GM19035 (cell line): ENCODE measurements around the gene IGF2BP3.
A peak's percentile ranks its signal among the peaks of the same experiment; 100 is the strongest.
"Not testable (repeated sequence)": the region's sequence is repeated elsewhere in the genome, so short reads cannot be mapped to it uniquely, and the experiment has no call there.

Experiments
- ATAC-seq: cut with Tn5 transposase; IDR thresholded peaks from one replicate; pipeline ENCODE4 v1.9.1; 2021; ENCODE audit not compliant: unreplicated experiment

IGF2BP3 gene

DNA sequence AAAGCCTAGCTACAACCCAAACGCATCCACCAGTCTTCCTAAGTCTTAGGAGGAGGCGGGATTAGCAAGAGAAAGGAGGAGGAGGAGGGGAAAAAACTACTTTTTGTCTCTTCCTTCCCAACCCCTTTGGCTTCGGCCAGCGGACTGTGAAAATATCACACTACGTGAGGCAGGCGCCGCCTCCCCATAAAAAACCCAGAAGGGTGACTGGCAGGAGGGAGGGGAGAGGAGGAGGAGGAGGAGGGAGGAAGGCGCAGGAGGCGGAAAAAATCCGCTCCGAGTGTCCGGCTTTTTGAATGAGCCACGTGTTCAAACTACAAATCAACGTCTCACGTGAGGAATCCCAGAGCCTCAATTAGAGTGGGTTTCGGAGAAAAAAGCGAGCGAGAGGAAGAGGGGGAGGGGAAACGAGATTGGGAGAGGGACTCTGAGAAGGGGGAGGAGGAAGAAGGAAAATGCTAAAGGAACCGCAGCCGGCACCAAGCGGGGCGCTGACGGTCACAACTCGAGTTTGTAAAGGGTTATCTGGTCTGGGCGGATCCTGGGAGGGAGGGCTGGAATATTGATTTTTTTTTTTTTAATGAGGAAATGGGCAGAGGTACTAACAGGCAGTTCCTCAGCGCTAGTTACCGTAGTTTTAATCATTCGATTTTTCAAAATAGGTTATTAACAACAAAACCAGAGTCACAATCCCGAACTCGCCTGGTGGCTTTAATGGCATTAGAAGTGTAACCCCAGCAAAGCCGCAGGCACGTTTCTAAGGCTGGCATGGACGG, at the start of gene IGF2BP3:
IGF2BP3 (minus strand) TSS at position 162 of the 776 bp plus-strand sequence. CDS start 381 bp downstream, outside the sequence.
- no peak for ATAC-seq

DNA sequence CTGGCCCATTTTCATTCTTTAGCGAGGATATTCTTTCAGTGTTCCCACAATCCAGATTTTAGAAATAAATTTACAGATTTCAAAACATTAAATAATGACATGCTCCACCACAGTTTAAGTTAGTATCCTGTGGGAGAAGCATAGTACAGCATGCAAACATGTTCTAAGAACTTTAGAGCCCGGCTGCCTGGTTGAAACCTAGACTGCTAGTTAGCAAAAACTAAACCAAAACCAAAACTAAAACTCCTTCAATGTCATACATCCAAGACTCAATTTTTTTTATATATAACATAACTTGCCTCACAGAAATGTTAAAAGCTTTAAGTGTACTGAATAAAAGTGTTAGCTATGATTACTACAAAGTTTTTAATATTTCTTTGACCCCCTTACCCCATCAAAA, 44.5 kb upstream of the IGF2BP3 start:
- no peak for ATAC-seq

DNA sequence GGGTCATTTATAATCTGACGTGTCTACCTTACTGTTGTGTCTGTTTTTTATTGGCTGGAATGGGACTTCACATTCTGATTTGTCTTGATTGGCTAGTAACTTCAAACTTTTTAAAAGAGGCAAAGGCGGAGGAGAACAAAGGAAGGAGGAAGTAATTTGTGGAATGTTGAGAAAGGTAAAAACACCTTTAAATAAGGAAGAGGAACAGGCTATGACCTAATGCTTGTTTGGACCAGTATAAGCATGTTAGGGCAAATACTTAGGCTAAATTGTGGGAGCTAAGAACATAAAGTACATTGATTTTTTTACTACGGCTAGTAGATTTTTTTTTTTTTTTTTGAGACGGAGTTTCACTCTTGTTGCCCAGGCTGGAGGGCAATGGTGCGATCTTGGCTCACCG, 43.5 kb upstream of the IGF2BP3 start:
- ATAC-seq, result not testable (repeated sequence)

DNA sequence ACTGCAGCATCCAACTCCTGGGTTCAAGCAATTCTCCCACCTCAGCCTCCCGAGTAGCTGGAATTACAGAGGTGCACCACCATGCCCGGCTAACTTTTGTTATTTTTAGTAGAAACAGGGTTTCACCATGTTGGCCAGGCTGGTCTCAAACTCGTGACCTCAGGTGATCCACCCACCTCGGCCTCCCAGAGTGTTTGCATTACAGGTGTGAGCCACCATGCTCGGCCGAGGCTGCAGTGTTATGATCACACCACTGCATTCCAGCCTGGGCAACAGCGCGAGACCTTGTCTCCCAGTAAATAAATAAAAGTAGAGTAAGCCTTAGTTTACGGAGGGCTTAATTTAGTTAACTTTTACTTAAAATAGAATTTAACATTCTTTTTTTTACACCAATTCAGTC, 23.7 kb upstream of the IGF2BP3 start:
- no peak for ATAC-seq

DNA sequence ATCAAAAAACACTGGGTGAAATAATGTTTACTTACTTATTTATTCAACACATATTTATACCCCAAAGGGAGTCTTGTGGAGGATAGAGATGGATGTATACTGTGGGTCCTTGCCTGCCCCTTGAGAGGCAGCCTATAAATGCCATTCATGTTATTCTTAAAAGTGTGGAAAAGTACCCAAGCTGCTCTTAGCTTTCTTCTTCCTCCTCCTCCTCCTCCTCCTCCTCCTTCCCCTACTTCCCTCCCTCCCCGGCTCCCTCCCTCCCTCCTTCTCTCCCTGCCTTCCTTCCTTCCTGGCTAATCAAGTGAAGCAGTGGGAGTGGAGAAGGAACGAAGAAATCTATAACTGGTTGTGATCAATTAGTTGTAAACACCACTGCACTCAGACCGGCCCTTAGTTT, 21.2 kb upstream of the IGF2BP3 start:
- no peak for ATAC-seq

DNA sequence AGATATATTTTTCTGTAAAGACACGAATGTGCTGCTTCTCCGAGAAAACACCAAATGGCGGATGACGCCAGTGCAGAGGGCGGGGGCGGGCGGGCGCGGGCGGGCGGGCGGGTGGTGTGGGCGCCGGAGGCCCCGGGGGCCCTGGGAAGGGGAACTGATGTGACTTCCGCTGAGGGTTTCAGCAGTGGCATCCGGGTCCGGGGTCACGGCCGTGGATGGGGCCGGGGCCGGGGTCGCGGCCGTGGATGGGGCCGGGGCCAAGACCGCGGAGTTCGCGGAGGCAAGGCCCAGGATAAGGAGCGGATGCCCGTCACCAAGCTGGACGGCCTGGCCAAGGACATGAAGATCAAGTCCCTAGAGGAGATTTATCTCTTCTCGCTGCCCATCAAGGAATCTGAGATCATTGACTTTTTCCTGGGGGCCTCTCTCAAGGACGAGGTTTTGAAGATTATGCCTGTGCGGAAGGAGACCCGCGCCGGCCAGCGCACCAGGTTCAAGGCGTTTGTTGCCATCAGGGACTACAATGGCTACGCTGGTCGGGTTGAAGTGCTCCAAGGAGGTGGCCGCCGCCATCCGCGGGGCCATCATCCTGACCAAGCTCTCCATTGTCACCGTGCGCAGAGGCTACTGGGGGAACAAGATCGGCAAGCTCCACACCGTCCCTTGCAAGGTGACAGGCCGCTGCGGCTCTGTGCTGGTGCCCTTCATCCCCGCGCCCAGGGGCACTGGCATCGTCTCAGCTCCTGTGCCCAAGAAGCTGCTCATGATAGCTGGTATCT, 20.3 kb upstream of the IGF2BP3 start:
- ATAC-seq, result peak; percentile 82

DNA sequence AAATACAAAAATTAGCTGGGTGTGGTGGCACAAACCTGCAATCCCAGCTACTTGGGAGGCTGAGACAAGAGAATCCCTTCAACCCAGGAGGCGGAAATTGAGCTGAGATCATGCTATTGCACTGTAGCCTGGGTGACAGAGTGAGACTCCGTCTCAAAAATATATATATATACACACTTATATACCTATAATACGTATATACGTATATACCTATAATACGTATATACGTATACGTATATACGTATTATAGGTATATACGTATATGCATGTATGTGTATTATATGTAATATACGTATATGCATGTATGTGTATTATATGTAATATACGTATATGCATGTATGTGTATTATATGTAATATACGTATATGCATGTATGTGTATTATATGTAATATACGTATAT, 18.4 kb upstream of the IGF2BP3 start:
- ATAC-seq, result not testable (repeated sequence)

DNA sequence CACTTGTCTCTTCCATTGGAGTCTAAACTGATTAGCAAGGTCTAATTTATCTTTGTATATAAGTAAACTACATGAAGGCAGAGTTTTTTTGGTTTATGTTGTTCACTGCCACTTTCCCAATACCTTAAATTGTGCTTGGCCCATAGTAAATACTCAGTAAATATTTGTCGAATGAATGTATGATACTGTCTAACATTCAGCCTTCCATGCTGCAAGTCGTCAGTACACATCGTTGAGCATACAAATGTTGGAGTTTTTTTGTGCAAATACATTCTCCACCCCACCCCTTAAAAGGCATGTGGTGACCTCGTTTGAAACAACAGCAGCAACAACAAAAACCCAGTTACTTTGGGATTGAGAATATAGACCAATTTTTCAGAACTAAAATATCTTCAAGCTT, 17.4 kb upstream of the IGF2BP3 start:
- no peak for ATAC-seq

DNA sequence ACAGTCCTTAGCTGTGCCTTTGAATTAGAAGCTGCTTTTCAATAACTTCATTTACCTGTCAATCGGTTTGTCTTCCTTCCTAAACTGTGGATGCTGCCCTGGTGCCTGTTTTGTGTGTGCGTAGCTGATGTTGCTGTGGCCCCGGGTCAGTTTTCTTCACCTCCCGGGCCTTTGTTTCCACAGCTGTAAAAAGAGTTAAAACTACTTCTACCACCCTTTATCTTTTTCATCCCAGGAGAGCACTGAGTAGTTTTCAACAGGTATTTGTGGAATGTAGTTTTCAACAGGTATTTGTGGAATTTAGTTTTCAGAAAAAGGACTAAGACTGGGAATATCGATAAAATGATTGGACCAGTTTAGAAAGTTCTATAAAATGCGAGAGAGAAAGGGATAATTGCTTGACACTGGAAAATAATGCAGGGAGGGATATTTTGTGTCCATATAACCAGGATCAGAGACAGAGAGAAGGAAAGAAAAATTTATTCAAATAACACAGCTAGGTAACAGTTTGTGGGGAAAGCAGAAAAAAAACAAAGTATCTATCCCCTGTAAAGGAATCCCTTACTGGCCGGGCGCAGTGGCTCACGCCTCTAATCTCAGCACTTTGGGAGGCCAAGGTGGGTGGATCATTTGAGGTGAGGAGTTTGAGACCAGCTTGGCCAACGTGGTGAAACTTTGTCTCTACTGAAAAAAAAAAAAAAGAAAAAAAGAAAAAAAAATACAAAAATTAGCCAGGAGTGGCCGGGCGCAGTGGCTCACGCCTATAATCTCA, 15.9 kb upstream of the IGF2BP3 start:
- no peak for ATAC-seq

DNA sequence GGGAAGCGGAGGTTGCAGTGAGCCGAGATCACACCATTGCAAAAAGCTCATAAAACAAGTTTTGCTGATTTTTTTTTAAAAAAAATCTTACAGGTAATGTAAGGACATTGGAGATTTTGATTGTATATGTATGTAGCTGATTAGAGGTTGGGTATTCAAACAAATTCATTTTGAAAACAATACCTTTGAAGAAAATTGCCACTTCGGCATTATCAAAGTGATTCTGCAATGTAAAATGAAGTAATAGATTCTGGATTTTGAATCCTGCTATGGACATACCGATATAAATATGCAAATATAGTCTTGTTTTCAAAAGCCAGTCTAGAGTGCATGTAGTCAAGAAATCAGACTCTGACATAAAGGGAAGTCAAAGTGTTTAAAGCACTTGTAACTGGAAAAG, 12.4 kb upstream of the IGF2BP3 start:
- ATAC-seq, result no peak

DNA sequence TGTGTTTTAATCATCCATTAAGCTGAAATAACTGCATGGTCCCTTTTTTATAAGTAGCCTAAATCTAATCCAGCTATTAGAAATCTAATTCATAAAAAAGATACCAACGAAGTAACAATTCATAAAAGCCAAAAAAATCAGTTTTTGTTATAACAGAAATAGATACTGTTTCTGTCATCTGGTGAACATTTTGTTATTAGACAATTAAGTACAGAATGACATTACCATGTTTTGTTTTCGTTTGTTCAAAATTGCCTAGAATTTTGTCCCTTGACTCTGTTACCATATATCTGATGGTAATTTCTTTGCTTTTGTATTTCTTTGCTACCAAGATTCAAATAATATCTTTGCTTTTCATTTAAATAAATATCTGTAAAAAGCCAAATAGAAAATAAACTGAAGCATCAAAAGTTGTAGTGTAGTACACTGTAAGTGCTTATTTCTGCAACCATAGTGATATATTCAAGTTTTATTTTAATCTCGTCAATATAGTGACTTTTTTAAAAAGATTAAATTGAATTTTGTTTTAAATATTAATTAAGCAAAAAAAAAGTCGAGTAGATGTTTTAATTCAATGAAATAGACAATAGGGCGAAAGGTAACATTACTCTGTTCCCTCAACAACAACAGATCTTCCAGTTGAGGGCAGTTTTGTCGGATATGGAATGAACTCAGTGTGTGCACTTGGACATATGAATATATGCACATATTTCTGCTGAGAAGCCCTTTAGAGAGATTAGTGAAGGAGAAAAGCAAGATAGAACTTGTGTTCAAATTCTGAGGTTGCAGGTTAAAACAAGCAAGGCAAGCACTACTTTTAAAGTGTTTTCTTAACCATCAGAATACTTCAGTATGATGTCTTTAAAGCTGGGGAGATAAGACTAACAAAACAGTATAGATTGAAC, 7.9 kb upstream of the IGF2BP3 start:
- ATAC-seq, result no peak

DNA sequence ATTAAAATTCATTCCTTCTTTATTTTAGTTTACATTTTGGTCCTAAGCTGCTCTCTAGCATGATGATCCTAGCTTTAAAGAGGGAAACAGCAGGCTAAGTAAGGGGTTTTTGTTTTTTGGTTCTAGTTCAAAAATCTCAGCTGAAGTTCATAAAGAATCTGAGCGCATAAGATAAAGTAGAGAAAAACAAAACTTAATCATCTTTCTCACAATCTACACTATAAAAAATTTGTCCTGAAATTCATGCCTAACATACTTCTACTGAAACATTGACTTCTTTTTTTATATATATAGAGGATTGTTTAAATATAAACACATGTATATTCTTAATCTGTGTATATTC, 6.8 kb upstream of the IGF2BP3 start:
- ATAC-seq, result no peak

DNA sequence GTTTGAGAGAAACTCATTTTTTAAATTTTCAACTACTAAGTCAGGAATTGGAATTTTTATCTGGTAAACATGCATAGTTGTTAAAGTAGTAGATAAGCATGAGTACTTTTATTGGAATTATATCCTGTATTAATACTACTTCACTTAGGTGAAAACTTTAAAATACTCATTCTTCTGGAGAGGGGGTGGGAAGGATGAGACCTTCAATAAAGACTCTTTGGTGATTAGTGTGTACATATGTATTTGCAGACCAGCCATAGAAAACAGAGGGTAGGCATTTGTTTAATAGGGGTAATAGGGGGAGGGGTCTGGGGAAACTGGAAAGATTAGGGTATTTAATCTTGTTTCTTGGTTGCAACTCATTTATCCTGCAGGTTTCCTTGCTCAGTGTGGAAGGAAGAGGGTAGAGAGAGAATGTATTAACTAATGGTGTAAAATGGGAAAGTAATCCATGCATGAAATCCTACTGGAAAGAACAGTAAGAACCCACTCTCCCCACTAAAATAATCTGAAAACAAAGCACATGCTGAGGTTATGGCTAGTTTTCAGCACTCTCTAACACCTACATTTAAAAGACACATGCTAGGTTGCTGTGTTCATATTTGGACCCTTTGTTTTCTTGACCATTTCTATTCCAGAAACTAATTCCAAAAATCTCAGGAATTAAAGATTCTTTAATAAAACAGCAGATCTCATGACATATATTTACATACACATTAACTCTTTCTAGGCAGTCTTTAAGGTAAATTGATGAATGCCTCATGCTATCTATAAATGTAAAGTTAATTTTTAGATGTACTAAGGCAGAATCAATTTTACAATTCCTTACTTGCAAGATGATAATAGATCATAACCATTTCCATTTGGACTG, 6.2 kb upstream of the IGF2BP3 start:
- ATAC-seq, result no peak

DNA sequence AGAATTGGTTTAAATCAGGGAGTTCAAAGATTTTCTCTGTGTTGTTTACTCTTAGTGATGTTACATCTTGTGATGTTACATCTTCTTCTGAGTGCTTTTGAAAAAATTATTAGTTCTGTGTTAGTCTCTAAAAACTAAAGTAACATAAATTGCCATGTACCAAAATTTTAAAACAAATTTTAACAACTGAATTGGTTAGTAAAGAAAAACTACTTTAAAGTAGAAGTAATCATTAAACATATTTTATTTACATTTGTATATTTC, 5.2 kb upstream of the IGF2BP3 start:
- ATAC-seq, result no peak

DNA sequence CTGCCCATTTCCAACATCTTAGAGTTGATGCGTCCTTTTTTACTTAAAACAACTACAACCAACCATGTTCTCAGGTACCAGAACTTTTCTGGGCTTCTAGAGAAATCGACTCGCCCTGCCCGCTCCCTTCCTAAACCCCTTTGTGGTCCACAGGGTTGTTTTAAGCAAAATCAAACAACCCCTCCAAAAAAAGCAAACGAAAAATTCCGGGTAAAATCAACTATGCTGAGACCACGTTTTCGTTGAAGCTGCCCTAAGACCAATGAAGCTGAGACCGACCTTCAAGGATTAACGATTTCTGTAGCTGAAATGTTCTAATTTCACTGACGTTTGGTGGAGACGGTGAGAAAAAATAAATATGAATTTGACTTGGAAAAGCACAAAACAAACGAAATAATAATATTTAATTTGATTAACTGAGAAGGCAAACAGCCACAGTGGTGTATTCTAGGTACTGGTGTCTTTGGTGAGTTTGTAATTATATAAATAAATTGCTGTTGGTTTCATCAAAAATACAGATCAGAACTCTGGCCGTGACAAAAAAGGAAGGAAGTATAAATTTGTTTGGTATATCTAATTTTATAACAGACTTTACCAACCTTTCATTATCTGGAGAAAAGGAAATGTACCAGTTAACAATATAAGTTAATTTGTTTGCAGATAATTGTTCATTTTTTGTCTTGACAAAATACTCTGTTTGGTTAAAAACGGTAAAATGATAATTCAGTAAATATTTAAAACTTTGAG, 4.7 kb upstream of the IGF2BP3 start:
- no peak for ATAC-seq

DNA sequence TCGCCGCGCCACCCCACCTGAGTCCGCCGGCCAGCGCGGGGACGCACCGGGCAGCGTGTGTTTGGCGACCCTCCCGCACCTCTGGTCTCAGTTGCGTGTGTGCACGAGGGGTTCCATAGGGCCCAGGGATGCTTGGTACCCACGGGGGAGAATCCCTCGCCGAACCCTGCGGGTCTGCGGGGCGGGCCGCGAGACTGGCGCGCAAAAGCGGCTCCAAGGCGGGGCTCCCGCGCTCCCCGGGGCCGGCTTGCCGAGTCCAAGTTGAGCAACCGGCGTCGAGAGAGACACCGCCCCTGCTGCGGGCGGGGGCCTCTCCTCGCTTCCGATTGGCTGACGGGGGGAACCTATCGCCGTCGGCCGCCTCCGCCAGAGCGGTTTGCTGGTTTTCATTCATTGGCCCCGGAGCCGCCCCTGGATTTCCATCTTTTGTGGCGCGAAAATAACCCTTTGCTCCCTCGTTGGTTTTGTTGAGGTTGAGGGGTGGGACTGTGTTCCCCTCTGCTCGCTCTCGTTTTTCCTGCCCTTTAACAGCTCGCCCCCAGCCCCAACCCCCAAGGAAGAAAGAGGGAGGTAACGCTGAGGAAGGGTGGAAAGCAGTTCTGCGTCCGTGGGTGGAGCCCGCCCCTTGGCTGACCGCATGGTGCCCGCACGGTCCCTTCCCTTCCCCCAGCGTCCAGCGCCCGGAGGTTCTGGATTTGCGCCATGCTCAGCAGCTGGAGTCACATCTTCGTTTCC, 4.0 kb upstream of the IGF2BP3 start:
- ATAC-seq, result peak; percentile 68

DNA sequence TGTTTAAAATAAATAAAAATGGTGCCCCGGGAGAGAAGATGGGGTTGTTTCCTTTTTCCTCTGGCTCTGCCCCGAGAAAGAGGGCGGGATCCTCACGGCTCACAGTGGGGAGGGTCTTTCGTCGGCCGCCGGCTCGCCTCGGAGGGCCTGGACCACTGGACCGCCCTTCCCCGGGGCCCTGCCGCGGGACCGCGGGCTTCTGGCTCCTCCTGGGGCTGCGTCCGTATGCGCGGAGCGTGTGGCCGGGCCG, 3.5 kb upstream of the IGF2BP3 start:
- ATAC-seq, result no peak

DNA sequence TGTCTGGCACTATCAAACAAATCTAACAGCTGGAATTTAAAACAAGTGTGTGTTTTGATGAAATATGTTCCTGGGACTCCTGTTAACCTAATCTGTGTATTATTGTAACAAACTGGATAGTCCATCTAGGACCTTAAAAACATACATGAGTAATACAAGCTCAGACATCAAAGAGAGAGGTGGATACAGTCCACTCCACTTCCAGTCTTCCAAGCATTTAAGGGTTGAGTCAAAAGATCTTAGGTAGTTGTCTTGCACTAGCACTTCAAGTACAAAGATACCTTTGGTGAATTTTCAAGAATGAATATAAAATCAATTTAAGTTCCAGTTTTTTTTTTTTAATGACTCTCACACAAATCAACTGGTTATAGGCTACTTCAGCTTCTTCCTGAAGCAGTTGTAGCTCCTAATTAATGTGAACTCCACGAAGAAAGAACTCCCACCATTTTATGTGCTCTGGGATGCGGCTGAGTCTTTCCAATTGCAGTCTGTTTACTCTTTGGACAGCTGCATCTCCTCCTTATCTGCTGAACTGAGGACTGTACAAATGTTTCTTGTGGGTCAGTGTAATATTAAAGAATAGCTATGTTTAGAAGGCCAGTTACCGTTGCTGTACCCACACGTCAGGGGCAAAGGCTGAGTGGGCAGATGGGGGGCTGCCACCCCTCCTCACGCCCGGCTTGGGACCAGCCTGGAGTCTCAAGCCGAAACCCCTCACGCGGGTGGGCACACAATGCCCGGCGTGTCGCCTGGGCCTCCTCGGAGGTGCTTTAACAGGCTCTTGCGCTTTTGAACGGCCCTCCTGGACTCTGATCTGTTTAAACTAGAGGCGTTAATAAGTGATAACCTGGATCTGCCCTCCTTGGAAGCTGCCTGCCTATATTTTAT, 2.9 kb upstream of the IGF2BP3 start:
- no peak for ATAC-seq
